PFSK-1 (cell line): ENCODE results near the gene TERT.

Experiments
- POLR2AphosphoS5 ChIP-seq: IDR thresholded peaks from 2 replicates; pipeline ENCODE4 v1.6.1; 2012; ENCODE audit warnings: low read depth, mild to moderate bottlenecking, control low read depth, low read length, moderate library complexity
- REST ChIP-seq, 2 experiments: IDR thresholded peaks; 2 replicates each; pipeline versions ENCODE4 v1.6.1 to v1.8.0; 2011 to 2012; ENCODE audit warnings: low read depth in 2 of 2, low read length in 2 of 2, control low read depth in 1 of 2, inconsistent platforms in 1 of 2, mild to moderate bottlenecking in 1 of 2, moderate library complexity in 1 of 2; ENCODE audit not compliant: insufficient read depth in 1 of 2
- SIN3A ChIP-seq: IDR thresholded peaks from 2 replicates; pipeline ENCODE4 v1.6.1; 2012; ENCODE audit warnings: mild to moderate bottlenecking, low read length, moderate library complexity, borderline replicate concordance; ENCODE audit not compliant: insufficient read depth
- TAF1 ChIP-seq: IDR thresholded peaks from 2 replicates; pipeline ENCODE4 v1.6.1; 2012; ENCODE audit warnings: low read length, control low read depth, borderline replicate concordance; ENCODE audit not compliant: insufficient read depth

GRCh38 chr5:1244255-1244654 is 50.6 kb downstream of the TERT start:
- TF ChIP-seq TAF1, result no peak
- no peak for TF ChIP-seq REST (IDR thresholded peaks at IDR 0.05; ENCODE audit: insufficient read depth in 1 of 2, low read depth in 2 of 2, low read length in 2 of 2)
- no peak for TF ChIP-seq POLR2AphosphoS5
- no peak for TF ChIP-seq SIN3A
